ENCODE data around the gene SYTL1.
A peak's percentile ranks its signal among the peaks of the same experiment; 100 is the strongest.

SYTL1 gene

GRCh38 chr1:27306071-27306470 is 35.8 kb upstream of the SYTL1 start:
- no peak for DNase-seq (ENCODE audit: low read depth)
- H3K4me3 ChIP-seq (ENCODE audit: low read length): no peak overlapping the region
- TF ChIP-seq, protein P1, sequence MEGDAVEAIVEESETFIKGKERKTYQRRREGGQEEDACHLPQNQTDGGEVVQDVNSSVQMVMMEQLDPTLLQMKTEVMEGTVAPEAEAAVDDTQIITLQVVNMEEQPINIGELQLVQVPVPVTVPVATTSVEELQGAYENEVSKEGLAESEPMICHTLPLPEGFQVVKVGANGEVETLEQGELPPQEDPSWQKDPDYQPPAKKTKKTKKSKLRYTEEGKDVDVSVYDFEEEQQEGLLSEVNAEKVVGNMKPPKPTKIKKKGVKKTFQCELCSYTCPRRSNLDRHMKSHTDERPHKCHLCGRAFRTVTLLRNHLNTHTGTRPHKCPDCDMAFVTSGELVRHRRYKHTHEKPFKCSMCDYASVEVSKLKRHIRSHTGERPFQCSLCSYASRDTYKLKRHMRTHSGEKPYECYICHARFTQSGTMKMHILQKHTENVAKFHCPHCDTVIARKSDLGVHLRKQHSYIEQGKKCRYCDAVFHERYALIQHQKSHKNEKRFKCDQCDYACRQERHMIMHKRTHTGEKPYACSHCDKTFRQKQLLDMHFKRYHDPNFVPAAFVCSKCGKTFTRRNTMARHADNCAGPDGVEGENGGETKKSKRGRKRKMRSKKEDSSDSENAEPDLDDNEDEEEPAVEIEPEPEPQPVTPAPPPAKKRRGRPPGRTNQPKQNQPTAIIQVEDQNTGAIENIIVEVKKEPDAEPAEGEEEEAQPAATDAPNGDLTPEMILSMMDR (IDR thresholded peaks at IDR 0.05; ENCODE audit: insufficient read depth, low read depth, low read length, missing control alignments): no peak

DNA sequence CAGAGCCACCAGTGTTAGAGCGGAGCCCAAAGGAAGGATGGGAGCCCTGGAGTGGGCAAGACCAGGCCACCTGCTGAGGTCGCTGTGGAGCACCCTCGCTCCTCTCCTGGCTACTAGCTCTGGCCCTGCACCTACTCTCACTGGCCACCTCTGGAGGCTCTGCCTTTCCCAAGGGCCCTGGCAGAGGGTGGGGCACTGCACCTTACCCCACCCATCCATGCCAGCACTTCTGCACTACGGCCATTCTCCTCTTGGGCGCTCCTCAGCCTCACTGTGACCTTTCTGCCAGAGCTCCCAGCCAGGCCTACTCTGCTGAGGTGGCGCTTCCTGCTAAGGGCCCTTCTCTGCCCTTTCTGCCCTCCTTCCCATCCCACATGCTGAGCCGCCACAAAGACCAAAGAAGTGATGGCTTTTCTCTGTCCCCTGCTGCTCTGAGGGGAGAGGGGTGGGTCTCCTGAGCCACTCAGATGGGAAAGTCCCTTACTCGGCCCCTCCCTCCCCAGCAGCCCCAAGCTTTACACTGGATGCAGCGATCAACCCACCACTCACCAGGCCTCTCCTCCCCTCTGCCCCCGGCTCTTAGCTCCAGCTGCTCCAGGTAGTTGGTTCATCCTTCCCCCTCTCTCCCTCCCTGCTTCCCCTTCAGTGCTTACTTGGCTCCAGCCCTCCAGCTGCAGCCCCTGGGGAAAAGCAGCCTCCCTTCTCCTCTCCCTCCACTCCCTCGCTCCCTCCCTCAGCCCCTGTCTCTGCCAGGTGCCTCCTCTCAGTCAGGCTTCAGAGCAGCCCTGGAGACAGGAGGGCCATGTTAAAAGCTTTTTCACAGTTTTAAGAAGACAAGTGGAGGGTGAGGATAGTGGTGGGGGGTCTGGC is 34.7 kb upstream of the SYTL1 start:
- no peak for DNase-seq (ENCODE audit: low read depth)
- TF ChIP-seq, protein P1 (IDR thresholded peaks at IDR 0.05; ENCODE audit: insufficient read depth, low read depth, low read length, missing control alignments): no peak
- H3K4me3 ChIP-seq (ENCODE audit: low read length): no peak overlapping the region

- DNase-seq (ENCODE audit: low read depth): no peak
- no peak overlapping the region for H3K4me3 ChIP-seq (ENCODE audit: low read length)
- TF ChIP-seq, protein P1 (IDR thresholded peaks at IDR 0.05; ENCODE audit: insufficient read depth, low read depth, low read length, missing control alignments): no peak
Measured at GRCh38 chr1:27307874-27308598, 33.8 kb upstream of the SYTL1 start.

DNA sequence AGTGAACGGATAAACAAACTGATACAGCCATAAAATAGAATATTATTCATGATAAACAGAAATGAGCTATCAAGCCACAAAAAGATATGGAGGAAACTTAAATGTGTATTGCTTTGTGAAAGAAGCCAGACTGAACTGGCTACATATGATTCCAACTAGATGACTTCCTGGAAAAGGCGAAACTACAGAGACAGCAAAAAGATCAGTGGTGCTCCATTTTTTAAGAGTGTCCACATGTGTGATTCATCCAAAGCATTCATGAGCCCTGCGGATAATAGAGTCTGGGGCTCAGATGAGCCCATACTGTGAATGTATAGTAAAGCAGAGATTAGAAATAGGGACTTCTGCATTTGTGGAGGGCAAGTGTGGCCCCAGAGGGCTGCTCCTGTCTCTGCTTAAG is 27.7 kb upstream of the SYTL1 start:
- no peak for DNase-seq (ENCODE audit: low read depth)
- TF ChIP-seq, protein P1 (IDR thresholded peaks at IDR 0.05; ENCODE audit: insufficient read depth, low read depth, low read length, missing control alignments): no peak
- no peak overlapping the region for H3K4me3 ChIP-seq (ENCODE audit: low read length)

GRCh38 chr1:27314737-27315136 is 27.1 kb upstream of the SYTL1 start:
- no peak for DNase-seq (ENCODE audit: low read depth)
- H3K4me3 ChIP-seq (ENCODE audit: low read length): no peak overlapping the region
- TF ChIP-seq, protein P1 (IDR thresholded peaks at IDR 0.05; ENCODE audit: insufficient read depth, low read depth, low read length, missing control alignments): no peak

DNA sequence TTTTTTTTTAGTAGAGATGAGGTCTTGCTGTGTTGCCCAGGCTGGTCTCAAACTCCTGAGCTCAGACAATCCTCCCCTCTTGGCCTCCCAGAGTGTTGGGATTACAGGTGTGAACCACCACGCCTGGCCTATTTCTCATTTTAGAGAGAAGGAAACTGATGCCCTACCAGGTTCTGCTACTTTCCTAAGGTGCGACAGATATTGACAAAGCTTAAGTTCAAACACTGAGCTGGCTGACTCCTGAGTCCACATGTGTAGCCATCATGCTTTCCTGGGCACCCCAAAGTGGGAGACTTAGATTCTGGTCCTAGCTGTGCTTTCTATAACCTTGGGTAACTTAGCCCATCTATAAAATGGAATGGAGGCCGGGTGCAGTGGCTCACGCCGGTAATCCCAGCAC is 25.0 kb upstream of the SYTL1 start:
- H3K4me3 ChIP-seq (ENCODE audit: low read length): no peak overlapping the region
- TF ChIP-seq, protein P1 (IDR thresholded peaks at IDR 0.05; ENCODE audit: insufficient read depth, low read depth, low read length, missing control alignments): no peak
- DNase-seq (ENCODE audit: low read depth): peak; percentile 38

All from epithelial cell of esophagus (primary cell).